DOHH2 (cell line): ENCODE results near the gene PCDHA7.
"Not testable (repeated sequence)": the region's sequence is repeated elsewhere in the genome, so short reads cannot be mapped to it uniquely, and the experiment has no call there.

Experiments used
- CTCF ChIP-seq: fragments of 200-600 bp; sonication (generic); IDR thresholded peaks from one replicate; pipeline ENCODE4 v1.5.1; 2014; ENCODE audit warnings: antibody characterized with exemption, mild to moderate bottlenecking, low read depth, low read length; ENCODE audit not compliant: poor library complexity, severe bottlenecking
- EZH2phosphoT487 ChIP-seq: fragments of 200-600 bp; sonication (generic); IDR thresholded peaks from 2 replicates; pipeline ENCODE4 v1.6.1; 2017; ENCODE audit warnings: borderline replicate concordance, mild to moderate bottlenecking, antibody characterized with exemption, low read length, moderate library complexity, mixed read lengths

GRCh38 chr5:140849831-140850634 is 16.0 kb downstream of the PCDHA7 start:
- not testable (repeated sequence) for TF ChIP-seq CTCF, EZH2phosphoT487
